T-cell (primary cell): ENCODE results near the gene C3orf62. TPM values are rescaled to one million over a fixed set of nuclear protein-coding genes. Genes with fewer than 3 reads are reported as not detected.

Experiments
- ATAC-seq, 4 experiments: fragments of 200-7000 bp in 3 of 4; fragments of 150-1000 bp in 1 of 4; cut with Tn5 transposase; replicated peaks in 1 of 4; 1 replicate in 3 of 4; 2 replicates in 1 of 4; pipeline ENCODE4 v1.10.0; 2021; ENCODE audit warnings: moderate library complexity in 3 of 4, mild to moderate bottlenecking in 2 of 4, moderate number of reproducible peaks in 1 of 4
- CTCF ChIA-PET, 2 donors: fragments of 300-600 bp; sonication (Branson Sonifier 250); formaldehyde crosslinking; loops; one replicate each; lab custom pipeline; 2022; ENCODE audit warnings: antibody characterized with exemption in 2 of 2; lab: Charles Lee
- POLR2A ChIA-PET, 2 donors: fragments of 300-600 bp; sonication (Branson Sonifier 250); formaldehyde crosslinking; loops; one replicate each; lab custom pipeline; 2022; ENCODE audit warnings: antibody characterized with exemption in 2 of 2; lab: Charles Lee
- DNase-seq, 35 experiments: peaks; one replicate each; pipeline versions ENCODE4 v3.0.0 to v3.0.0-alpha.2; 2013 to 2023
- H3K27ac ChIP-seq: one replicate; pipeline ENCODE4 v1.5.1; 2013; ENCODE audit warnings: low read length
- H3K27me3 ChIP-seq, 2 experiments: replicated peaks in 1 of 2; 1 replicate in 1 of 2; 2 replicates in 1 of 2; pipeline versions ENCODE4 v1.6.1 to v1.7.0; 2013; ENCODE audit warnings: low read length in 1 of 2, mixed read lengths in 1 of 2; ENCODE audit not compliant: control insufficient read depth in 2 of 2, insufficient read depth in 2 of 2; ENCODE audit errors: extremely low read depth in 1 of 2
- H3K36me3 ChIP-seq, 2 donors: 1 replicate in 1 of 2; 2 replicates in 1 of 2; pipeline versions ENCODE4 v1.6.1 to v1.7.0; 2013; ENCODE audit warnings: low read length in 1 of 2; ENCODE audit not compliant: control insufficient read depth in 2 of 2, insufficient read depth in 1 of 2; ENCODE audit errors: extremely low read depth in 1 of 2
- H3K4me1 ChIP-seq, 2 experiments: 1 replicate in 1 of 2; 2 replicates in 1 of 2; pipeline versions ENCODE4 v1.6.1 to v1.7.0; 2013; ENCODE audit warnings: low read length in 2 of 2, mixed read lengths in 1 of 2; ENCODE audit not compliant: insufficient read depth in 2 of 2, control insufficient read depth in 1 of 2; ENCODE audit errors: extremely low read depth in 1 of 2
- H3K4me3 ChIP-seq, 2 donors: 1 replicate in 1 of 2; 2 replicates in 1 of 2; pipeline versions ENCODE4 v1.5.1 to v1.7.0; 2013; ENCODE audit warnings: mild to moderate bottlenecking in 2 of 2, low read length in 1 of 2, moderate library complexity in 1 of 2; ENCODE audit not compliant: control insufficient read depth in 1 of 2; ENCODE audit errors: extremely low read depth in 1 of 2
- H3K9me3 ChIP-seq: 2 replicates; pipeline ENCODE4 v1.7.0; 2013
- H3K27ac Mint-ChIP-seq, 2 donors: one replicate each; pipeline ENCODE4 v1.8.0; 2020 to 2021; ENCODE audit warnings: mild to moderate bottlenecking in 2 of 2, mixed read lengths in 2 of 2
- H3K27me3 Mint-ChIP-seq, 2 donors: one replicate each; pipeline ENCODE4 v1.8.0; 2021 to 2022; ENCODE audit warnings: mixed read lengths in 2 of 2
- H3K36me3 Mint-ChIP-seq: one replicate; pipeline ENCODE4 v1.8.0; 2021; ENCODE audit warnings: mixed read lengths
- H3K4me1 Mint-ChIP-seq, 3 donors: one replicate each; pipeline ENCODE4 v1.8.0; 2020 to 2022; ENCODE audit warnings: mixed read lengths in 3 of 3, mild to moderate bottlenecking in 1 of 3
- H3K4me3 Mint-ChIP-seq, 3 donors: one replicate each; pipeline ENCODE4 v1.8.0; 2020 to 2022; ENCODE audit warnings: mild to moderate bottlenecking in 3 of 3, mixed read lengths in 3 of 3, moderate library complexity in 3 of 3
- H3K9me3 Mint-ChIP-seq, 3 donors: one replicate each; pipeline ENCODE4 v1.8.0; 2020 to 2022; ENCODE audit warnings: mixed read lengths in 3 of 3
- WGBS: methylation state at CpG from one replicate; pipeline ENCODE4 v1.1.5; 2013; ENCODE audit warnings: missing lambda C conversion rate; ENCODE audit not compliant: insufficient coverage; 5-methylcytosine and 5-hydroxymethylcytosine counted together
- total RNA-seq, 35 experiments: library from RNA in 6 of 35; stranded (reverse) in 6 of 35; fragments of 120-200 nt in 1 of 35; gene quantifications; one replicate each; pipeline versions ENCODE4 v1.2.1 to v1.2.4 and lab custom pipeline; 2013 to 2026

C3orf62 gene
- total RNA-seq, 5 donors from 2014 or later (not counting 1 experiment from before 2014, with no cell fraction given), result 8.5 to 12.8 (median 10.9) TPM

DNA sequence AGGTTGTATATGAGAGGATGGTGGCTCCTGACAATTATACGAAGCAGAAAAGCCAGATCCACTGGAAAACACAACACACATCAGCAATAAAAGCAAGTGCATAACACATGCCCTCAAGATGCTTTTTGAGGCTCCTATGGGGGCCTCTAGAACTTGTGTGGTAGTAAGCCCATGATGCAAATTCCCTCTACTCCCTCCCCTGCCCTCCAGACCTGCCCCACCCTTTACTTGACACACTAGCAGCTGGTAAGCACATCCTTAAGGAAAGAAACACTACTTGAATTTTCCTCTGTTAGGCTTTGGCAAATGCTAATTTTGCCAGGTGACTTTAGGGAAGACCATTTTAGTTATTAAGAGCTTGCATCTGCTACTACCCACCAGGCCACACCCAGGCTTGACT, 33.6 kb upstream of the C3orf62 start:
- POLR2A ChIA-PET, result no interaction called here
- WGBS, result no CpG with 5 or more reads among the region's 1 CpG

DNA sequence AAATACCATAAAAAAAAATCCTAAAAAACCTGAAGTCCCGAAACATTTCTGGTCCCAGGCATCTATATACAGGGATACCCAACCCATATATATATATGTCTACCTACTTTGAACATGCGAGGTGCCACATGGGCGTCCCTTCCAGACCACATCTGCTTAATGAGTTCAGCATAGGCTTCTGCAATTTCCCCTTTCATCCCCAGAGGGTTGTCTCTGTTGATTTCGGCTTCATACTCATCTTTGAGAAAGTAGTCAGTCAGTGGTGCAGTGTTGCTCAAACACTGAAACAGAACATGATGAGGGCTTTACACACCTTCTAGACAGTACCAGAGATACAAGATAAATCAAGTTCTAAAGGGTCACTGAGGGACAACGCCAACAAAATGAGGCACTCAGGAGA, 28.6 kb upstream of the C3orf62 start:
- H3K4me1 ChIP-seq, result no peaks in the 10 kb centered on the region
- ChIA-PET POLR2A (interaction anchor here in 1 of 2 donors (0.5 kb wide), 1 partner anchor 313 kb away, joined by 4 read pairs; no protein-coding TSS in a partner anchor), CTCF (interaction anchor here in 1 of 2 donors (0.6 to 0.7 kb wide), 2 partner anchors 277 to 1803 kb away, joined by 3 read pairs; no protein-coding TSS in a partner anchor)
- Mint-ChIP-seq H3K27ac (no peak overlapping the region), H3K9me3 (no peaks in the 10 kb centered on the region), H3K36me3 (peaks cover 44% of the 10 kb centered on the region), H3K4me3 (no peak overlapping the region), H3K27me3 (no peaks in the 10 kb centered on the region), H3K4me1 (peaks cover 0 to 6% (median 0%) of the 10 kb centered on the region in 3 donors)
- no peak overlapping the region for H3K4me3 ChIP-seq
- 100% methylated on average over 2 of the region's 5 CpGs for WGBS
- H3K27me3 ChIP-seq, result no peaks in the 10 kb centered on the region
- DNase-seq, result no peak
- ATAC-seq, result no peak
- H3K36me3 ChIP-seq, result peaks cover 11 to 78% of the 10 kb centered on the region in 2 donors
- H3K9me3 ChIP-seq, result no peaks in the 10 kb centered on the region
- no peak overlapping the region for H3K27ac ChIP-seq

More for the DNA sequence above, 33.6 kb upstream of the C3orf62 start:
- ATAC-seq (no peak), DNase-seq (no peak)
- H3K27ac ChIP-seq, result no peak overlapping the region
- no peak overlapping the region for H3K4me3 ChIP-seq
- Mint-ChIP-seq H3K4me1 (peaks cover 3 to 5% (median 5%) of the 10 kb centered on the region in 3 donors), H3K9me3 (no peaks in the 10 kb centered on the region), H3K36me3 (peaks cover 34% of the 10 kb centered on the region), H3K4me3 (no peak overlapping the region), H3K27ac (peak overlapping the region in 1 of 2 donors; percentile 58), H3K27me3 (no peaks in the 10 kb centered on the region)
- peaks cover 16 to 80% of the 10 kb centered on the region in 2 donors for H3K36me3 ChIP-seq
- no peaks in the 10 kb centered on the region for H3K9me3 ChIP-seq
- CTCF ChIA-PET, result no interaction called here
- H3K4me1 ChIP-seq, result no peaks in the 10 kb centered on the region
- H3K27me3 ChIP-seq, result no peaks in the 10 kb centered on the region

- no peaks in the 10 kb centered on the region for H3K9me3 Mint-ChIP-seq
- no CpG with 5 or more reads among the region's 1 CpG for WGBS
Observed at GRCh38 chr3:49302613-49303012, 25.6 kb upstream of the C3orf62 start.

GRCh38 chr3:49300595-49300994, 23.6 kb upstream of the C3orf62 start:
- no peak overlapping the region for H3K27ac Mint-ChIP-seq

More at GRCh38 chr3:49302613-49303012, 25.6 kb upstream of the C3orf62 start:
- H3K4me3 ChIP-seq, result no peak overlapping the region
- H3K27ac ChIP-seq, result no peak overlapping the region
- CTCF ChIA-PET, result interaction anchor here (0.6 kb wide), 2 partner anchors 37 to 1743 kb away, joined by 4 to 6 read pairs; partner anchors contain the start of gene USP4 (in 1 of the 2)
- H3K4me1 Mint-ChIP-seq, result peaks cover 0 to 6% (median 0%) of the 10 kb centered on the region in 3 donors
- H3K36me3 ChIP-seq, result peaks cover 11 to 79% of the 10 kb centered on the region in 2 donors
- no peaks in the 10 kb centered on the region for H3K27me3 Mint-ChIP-seq
- no peaks in the 10 kb centered on the region for H3K9me3 ChIP-seq
- no peaks in the 10 kb centered on the region for H3K27me3 ChIP-seq
- no peak for DNase-seq
- POLR2A ChIA-PET, result no interaction called here
- H3K4me1 ChIP-seq, result no peaks in the 10 kb centered on the region
- H3K36me3 Mint-ChIP-seq, result peaks cover 50% of the 10 kb centered on the region
- ATAC-seq, result no peak
- no peak overlapping the region for H3K4me3 Mint-ChIP-seq
- H3K27ac Mint-ChIP-seq, result peak overlapping the region; percentile 28 to 52

GRCh38 chr3:49298511-49298910, 21.5 kb upstream of the C3orf62 start:
- Mint-ChIP-seq H3K36me3 (peaks cover 60% of the 10 kb centered on the region), H3K4me3 (no peak overlapping the region), H3K4me1 (peaks cover 0 to 12% (median 4%) of the 10 kb centered on the region in 3 donors), H3K27ac (no peak overlapping the region), H3K27me3 (no peaks in the 10 kb centered on the region), H3K9me3 (no peaks in the 10 kb centered on the region)
- Histone ChIP-seq H3K4me1 (peaks cover 0 to 2% of the 10 kb centered on the region in 2 experiments), H3K36me3 (peaks cover 12 to 80% of the 10 kb centered on the region in 2 donors), H3K4me3 (no peak overlapping the region), H3K9me3 (no peaks in the 10 kb centered on the region), H3K27me3 (no peaks in the 10 kb centered on the region), H3K27ac (no peak overlapping the region)
- CTCF ChIA-PET, result interaction anchor here (0.6 kb wide), 2 partner anchors 154 kb away, joined by 3 to 5 read pairs; no protein-coding TSS in a partner anchor
- ATAC-seq (no peak), DNase-seq (no peak)
- 99% methylated on average over 6 of the region's 7 CpGs for WGBS
- POLR2A ChIA-PET, result no interaction called here

More at GRCh38 chr3:49300595-49300994, 23.6 kb upstream of the C3orf62 start:
- no peak overlapping the region for H3K4me3 ChIP-seq
- peaks cover 16 to 76% of the 10 kb centered on the region in 2 donors for H3K36me3 ChIP-seq
- peaks cover 0 to 7% (median 0%) of the 10 kb centered on the region in 3 donors for H3K4me1 Mint-ChIP-seq
- ChIA-PET POLR2A (no interaction called here), CTCF (no interaction called here)
- H3K9me3 Mint-ChIP-seq, result no peaks in the 10 kb centered on the region
- 100% methylated on average over 1 of the region's 3 CpGs for WGBS
- H3K27ac ChIP-seq, result no peak overlapping the region
- peaks cover 53% of the 10 kb centered on the region for H3K36me3 Mint-ChIP-seq
- H3K4me3 Mint-ChIP-seq, result no peak overlapping the region
- no peak for ATAC-seq
- no peaks in the 10 kb centered on the region for H3K9me3 ChIP-seq
- DNase-seq, result no peak
- H3K27me3 ChIP-seq, result no peaks in the 10 kb centered on the region
- no peaks in the 10 kb centered on the region for H3K27me3 Mint-ChIP-seq
- H3K4me1 ChIP-seq, result no peaks in the 10 kb centered on the region

GRCh38 chr3:49296781-49297411, 19.9 kb upstream of the C3orf62 start:
- CTCF ChIA-PET, result interaction anchor here (0.5 to 1.3 kb wide), 2 partner anchors 116 to 152 kb away, joined by 4 to 5 read pairs; no protein-coding TSS in a partner anchor
- no peaks in the 10 kb centered on the region for H3K9me3 Mint-ChIP-seq

More at GRCh38 chr3:49296781-49297411, 19.9 kb upstream of the C3orf62 start:
- POLR2A ChIA-PET, result no interaction called here
- Mint-ChIP-seq H3K36me3 (peaks cover 56% of the 10 kb centered on the region), H3K4me3 (no peak overlapping the region), H3K27me3 (no peaks in the 10 kb centered on the region), H3K27ac (peak overlapping the region; percentile 20 to 70), H3K4me1 (peaks cover 0 to 6% (median 4%) of the 10 kb centered on the region in 3 donors)
- ATAC-seq, result no peak
- Histone ChIP-seq H3K27ac (no peak overlapping the region), H3K4me3 (no peak overlapping the region), H3K36me3 (peaks cover 17 to 84% of the 10 kb centered on the region in 2 donors), H3K27me3 (no peaks in the 10 kb centered on the region), H3K9me3 (no peaks in the 10 kb centered on the region), H3K4me1 (peaks cover 0 to 2% of the 10 kb centered on the region in 2 experiments)
- WGBS, result no CpG with 5 or more reads among the region's 2 CpGs
- no peak for DNase-seq
